K562 (cell line): ENCODE results near the gene NOP14. TPM values are rescaled to one million over a fixed set of nuclear protein-coding genes. Genes with fewer than 3 reads are reported as not detected.

Experiments
- ETV1 ChIP-seq: fragments of 450-650 bp; conservative IDR thresholded peaks from 2 replicates; pipeline ENCODE4 v1.6.1; 2016; ENCODE audit warnings: missing genetic modification characterization, control low read depth, low read depth, missing compliant biosample characterization
- GABPB2 ChIP-seq: fragments of 250-450 bp; sonication (Bioruptor Pico); conservative IDR thresholded peaks from 2 replicates; pipeline ENCODE4 v1.5.1; 2021; ENCODE audit warnings: mild to moderate bottlenecking
- MTA2 ChIP-seq: fragments of 450-650 bp; IDR thresholded peaks from 2 replicates; pipeline ENCODE4 v1.6.1; 2016; ENCODE audit warnings: low read depth
- RB1 ChIP-seq: fragments of 450-650 bp; IDR thresholded peaks from 2 replicates; pipeline ENCODE4 v1.6.1; 2017; ENCODE audit warnings: low read depth, mild to moderate bottlenecking
- ZNF445 ChIP-seq: fragments of 250-450 bp; sonication (Bioruptor Pico); IDR thresholded peaks from 2 replicates; pipeline ENCODE4 v1.4.0; 2020; ENCODE audit warnings: low read depth, mild to moderate bottlenecking, moderate library complexity
- polyA plus RNA-seq, 8 experiments: library from polyadenylated mRNA; depleted of rRNA in 4 of 8; stranded (reverse) in 5 of 8; unstranded in 3 of 8; fragments of >200 nt; fragmentation: Nextera tagmentation in 2 of 8; fragmentation: Illumina TruSeq in 1 of 8; extraction: Ambion mirVana in 2 of 8; extraction: Trizol in 1 of 8; gene quantifications; 2 replicates each; pipeline versions ENCODE4 v1.2.1 to v1.2.3, GENCODE V29; 2011 to 2014; ENCODE audit warnings: inconsistent platforms in 1 of 8, missing spikeins in 1 of 8
- total RNA-seq, 7 experiments: library from RNA; depleted of rRNA in 6 of 7; stranded (reverse); fragments of >200 nt in 6 of 7; fragmentation: Illumina TruSeq in 2 of 7; extraction: Trizol in 2 of 7; gene quantifications; 2 replicates each; pipeline versions ENCODE4 v1.2.1 to v1.2.3, GENCODE V29; 2011 to 2021; ENCODE audit warnings: low replicate concordance in 1 of 7
- TF ChIP-seq, protein P1 (sequence below): fragments of 450-650 bp; formaldehyde crosslinking; IDR thresholded peaks from 2 replicates; pipeline ENCODE4 v1.4.0; 2022; ENCODE audit warnings: mild to moderate bottlenecking, moderate library complexity
- TF ChIP-seq, protein P2 (sequence below), 2 experiments: fragments of 450-650 bp; IDR thresholded peaks; 2 replicates each; pipeline ENCODE4 v1.6.1; 2016; ENCODE audit warnings: mild to moderate bottlenecking in 2 of 2, borderline replicate concordance in 1 of 2, low read depth in 1 of 2, moderate library complexity in 1 of 2
- TF ChIP-seq, protein P3 (sequence below): fragments of 450-650 bp; IDR thresholded peaks from 2 replicates; pipeline ENCODE4 v1.6.1; 2018; ENCODE audit not compliant: partially characterized antibody
- TF ChIP-seq, protein P4 (sequence below): sonication (generic); formaldehyde crosslinking; IDR thresholded peaks from 2 replicates; pipeline ENCODE4 v1.8.0; 2022; ENCODE audit warnings: missing genetic modification reagents, mild to moderate bottlenecking, borderline replicate concordance
- TF ChIP-seq, protein P5 (sequence below): sonication (generic); formaldehyde crosslinking; IDR thresholded peaks from 2 replicates; pipeline ENCODE4 v1.5.0; 2020; ENCODE audit warnings: missing genetic modification reagents

The NOP14 gene
- total and polyA plus RNA-seq, 9 of the 15 experiments (the other 6 are each of a cell fraction or from before 2014, with no cell fraction given) = 12.7 to 76.0 (median 50.9) TPM

DNA sequence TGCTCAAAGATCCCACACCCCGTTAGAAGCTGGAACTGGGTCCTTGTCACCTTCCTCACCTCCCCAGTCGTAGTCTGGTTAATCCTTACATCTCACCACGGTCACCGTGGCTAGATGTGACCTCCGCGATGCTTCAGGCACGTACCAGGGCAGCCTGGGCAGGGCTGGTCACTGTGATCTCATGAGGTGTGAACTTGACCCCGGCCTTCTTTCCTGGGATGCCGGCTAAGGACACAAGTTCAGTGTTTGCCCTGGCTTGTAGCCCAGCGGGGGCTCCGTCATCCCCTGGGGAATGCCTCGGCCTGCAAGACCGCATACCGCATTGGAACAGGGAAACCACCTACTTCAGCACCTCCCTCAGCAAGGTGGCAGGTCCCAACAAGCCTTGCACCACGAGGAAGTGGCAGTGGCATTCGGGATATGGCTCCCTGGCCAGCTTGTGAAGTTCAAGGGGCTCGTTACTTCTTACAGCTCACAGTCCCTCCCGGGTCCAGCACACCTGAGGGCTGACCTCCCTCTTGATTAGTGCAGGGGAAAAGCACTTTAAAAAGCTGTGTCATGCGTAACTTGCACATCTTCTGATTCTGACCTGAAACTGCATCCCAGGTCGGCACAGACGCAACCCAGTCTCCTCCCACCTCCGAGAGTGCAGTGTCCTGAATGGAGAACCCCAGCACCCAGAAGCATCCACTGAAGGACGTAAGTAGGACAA lies 25.9 kb downstream of the NOP14 start (continued):
- TF ChIP-seq, protein P1, sequence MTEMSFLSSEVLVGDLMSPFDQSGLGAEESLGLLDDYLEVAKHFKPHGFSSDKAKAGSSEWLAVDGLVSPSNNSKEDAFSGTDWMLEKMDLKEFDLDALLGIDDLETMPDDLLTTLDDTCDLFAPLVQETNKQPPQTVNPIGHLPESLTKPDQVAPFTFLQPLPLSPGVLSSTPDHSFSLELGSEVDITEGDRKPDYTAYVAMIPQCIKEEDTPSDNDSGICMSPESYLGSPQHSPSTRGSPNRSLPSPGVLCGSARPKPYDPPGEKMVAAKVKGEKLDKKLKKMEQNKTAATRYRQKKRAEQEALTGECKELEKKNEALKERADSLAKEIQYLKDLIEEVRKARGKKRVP (CRISPR knock-in tag) = no peak
- TF ChIP-seq ETV1 (tag) (no peak), RB1 (no peak), MTA2 (no peak), GABPB2 (CRISPR knock-in tag) (no peak), ZNF445 (CRISPR knock-in tag) (no peak)
- TF ChIP-seq, protein P2, sequence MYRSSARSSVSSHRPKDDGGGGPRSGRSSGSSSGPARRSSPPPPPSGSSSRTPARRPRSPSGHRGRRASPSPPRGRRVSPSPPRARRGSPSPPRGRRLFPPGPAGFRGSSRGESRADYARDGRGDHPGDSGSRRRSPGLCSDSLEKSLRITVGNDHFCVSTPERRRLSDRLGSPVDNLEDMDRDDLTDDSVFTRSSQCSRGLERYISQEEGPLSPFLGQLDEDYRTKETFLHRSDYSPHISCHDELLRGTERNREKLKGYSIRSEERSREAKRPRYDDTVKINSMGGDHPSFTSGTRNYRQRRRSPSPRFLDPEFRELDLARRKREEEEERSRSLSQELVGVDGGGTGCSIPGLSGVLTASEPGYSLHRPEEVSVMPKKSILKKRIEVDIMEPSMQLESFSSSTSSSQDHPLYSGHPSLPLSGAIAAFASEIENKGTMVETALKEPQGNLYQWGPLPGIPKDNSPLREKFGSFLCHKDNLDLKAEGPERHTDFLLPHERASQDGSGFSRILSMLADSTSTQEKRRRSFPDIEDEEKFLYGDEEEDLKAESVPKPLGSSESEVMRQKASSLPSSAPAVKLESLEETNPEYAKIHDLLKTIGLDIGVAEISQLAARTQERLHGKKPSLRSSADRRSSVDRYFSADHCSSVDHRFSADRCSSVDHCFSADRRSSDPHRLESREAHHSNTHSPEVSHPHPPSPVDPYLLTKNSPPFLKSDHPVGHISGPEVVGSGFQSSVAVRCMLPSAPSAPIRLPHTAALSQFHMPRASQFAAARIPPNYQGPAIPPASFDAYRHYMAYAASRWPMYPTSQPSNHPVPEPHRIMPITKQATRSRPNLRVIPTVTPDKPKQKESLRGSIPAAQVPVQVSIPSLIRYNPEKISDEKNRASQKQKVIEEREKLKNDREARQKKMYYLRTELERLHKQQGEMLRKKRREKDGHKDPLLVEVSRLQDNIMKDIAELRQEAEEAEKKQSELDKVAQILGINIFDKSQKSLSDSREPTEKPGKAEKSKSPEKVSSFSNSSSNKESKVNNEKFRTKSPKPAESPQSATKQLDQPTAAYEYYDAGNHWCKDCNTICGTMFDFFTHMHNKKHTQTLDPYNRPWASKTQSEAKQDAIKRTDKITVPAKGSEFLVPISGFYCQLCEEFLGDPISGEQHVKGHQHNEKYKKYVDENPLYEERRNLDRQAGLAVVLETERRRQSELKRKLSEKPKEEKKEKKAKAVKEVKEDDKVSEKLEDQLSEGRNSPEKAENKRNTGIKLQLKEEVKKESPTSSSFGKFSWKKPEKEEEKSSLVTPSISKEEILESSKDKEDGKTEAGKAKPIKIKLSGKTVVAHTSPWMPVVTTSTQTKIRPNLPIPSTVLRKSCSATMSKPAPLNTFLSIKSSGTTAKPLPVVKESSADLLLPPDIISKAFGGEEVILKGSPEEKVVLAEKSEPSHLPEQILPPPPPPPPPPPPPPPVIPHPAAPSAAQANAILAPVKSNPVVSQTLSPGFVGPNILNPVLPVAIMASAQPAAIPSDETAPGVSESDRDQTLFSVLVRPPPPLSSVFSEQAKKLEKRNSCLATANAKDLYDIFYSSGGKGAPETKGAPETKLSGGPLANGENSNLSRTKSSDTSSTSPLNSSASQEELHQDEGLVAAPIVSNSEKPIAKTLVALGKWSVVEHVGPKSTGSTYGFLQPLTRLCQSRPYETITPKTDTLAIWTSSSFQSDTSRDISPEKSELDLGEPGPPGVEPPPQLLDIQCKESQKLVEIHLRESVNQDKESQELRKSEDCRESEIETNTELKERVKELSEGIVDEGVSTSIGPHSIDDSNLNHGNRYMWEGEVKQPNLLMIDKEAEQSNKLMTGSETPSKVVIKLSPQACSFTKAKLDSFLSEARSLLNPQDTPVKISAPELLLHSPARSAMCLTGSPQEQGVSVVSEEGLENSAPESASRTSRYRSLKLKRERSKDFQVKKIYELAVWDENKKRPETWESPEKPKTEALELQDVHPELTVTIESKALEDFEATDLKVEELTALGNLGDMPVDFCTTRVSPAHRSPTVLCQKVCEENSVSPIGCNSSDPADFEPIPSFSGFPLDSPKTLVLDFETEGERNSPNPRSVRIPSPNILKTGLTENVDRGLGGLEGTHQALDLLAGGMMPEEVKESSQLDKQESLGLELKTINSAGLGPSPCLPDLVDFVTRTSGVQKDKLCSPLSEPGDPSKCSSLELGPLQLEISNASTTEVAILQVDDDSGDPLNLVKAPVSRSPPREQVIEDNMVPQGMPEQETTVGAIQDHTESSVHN (IDR thresholded peaks at IDR 0.05; ENCODE audit: borderline replicate concordance in 1 of 2, low read depth in 1 of 2) = no peak
- TF ChIP-seq, protein P3, sequence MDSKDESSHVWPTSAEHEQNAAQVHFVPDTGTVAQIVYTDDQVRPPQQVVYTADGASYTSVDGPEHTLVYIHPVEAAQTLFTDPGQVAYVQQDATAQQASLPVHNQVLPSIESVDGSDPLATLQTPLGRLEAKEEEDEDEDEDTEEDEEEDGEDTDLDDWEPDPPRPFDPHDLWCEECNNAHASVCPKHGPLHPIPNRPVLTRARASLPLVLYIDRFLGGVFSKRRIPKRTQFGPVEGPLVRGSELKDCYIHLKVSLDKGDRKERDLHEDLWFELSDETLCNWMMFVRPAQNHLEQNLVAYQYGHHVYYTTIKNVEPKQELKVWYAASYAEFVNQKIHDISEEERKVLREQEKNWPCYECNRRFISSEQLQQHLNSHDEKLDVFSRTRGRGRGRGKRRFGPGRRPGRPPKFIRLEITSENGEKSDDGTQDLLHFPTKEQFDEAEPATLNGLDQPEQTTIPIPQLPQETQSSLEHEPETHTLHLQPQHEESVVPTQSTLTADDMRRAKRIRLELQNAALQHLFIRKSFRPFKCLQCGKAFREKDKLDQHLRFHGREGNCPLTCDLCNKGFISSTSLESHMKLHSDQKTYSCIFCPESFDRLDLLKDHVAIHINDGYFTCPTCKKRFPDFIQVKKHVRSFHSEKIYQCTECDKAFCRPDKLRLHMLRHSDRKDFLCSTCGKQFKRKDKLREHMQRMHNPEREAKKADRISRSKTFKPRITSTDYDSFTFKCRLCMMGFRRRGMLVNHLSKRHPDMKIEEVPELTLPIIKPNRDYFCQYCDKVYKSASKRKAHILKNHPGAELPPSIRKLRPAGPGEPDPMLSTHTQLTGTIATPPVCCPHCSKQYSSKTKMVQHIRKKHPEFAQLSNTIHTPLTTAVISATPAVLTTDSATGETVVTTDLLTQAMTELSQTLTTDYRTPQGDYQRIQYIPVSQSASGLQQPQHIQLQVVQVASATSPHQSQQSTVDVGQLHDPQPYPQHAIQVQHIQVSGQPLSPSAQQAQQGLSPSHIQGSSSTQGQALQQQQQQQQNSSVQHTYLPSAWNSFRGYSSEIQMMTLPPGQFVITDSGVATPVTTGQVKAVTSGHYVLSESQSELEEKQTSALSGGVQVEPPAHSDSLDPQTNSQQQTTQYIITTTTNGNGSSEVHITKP = no peak
- TF ChIP-seq, protein P4, sequence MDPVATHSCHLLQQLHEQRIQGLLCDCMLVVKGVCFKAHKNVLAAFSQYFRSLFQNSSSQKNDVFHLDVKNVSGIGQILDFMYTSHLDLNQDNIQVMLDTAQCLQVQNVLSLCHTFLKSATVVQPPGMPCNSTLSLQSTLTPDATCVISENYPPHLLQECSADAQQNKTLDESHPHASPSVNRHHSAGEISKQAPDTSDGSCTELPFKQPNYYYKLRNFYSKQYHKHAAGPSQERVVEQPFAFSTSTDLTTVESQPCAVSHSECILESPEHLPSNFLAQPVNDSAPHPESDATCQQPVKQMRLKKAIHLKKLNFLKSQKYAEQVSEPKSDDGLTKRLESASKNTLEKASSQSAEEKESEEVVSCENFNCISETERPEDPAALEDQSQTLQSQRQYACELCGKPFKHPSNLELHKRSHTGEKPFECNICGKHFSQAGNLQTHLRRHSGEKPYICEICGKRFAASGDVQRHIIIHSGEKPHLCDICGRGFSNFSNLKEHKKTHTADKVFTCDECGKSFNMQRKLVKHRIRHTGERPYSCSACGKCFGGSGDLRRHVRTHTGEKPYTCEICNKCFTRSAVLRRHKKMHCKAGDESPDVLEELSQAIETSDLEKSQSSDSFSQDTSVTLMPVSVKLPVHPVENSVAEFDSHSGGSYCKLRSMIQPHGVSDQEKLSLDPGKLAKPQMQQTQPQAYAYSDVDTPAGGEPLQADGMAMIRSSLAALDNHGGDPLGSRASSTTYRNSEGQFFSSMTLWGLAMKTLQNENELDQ (CRISPR knock-in tag) = no peak
- TF ChIP-seq, protein P5, sequence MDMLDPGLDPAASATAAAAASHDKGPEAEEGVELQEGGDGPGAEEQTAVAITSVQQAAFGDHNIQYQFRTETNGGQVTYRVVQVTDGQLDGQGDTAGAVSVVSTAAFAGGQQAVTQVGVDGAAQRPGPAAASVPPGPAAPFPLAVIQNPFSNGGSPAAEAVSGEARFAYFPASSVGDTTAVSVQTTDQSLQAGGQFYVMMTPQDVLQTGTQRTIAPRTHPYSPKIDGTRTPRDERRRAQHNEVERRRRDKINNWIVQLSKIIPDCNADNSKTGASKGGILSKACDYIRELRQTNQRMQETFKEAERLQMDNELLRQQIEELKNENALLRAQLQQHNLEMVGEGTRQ (CRISPR knock-in tag) = no peak
